ENCODE results near the gene PELI1.

PELI1 gene

GRCh38 chr2:64063924-64064331, 80.3 kb downstream of the PELI1 start:
- H3K4me1 ChIP-seq = peaks cover 0 to 12% (median 0%) of the 10 kb centered on the region in 4 donors
- no peaks in the 10 kb centered on the region for H3K36me3 ChIP-seq
- intact Hi-C loops (cut with DNase I; ENCODE audit: low total_unique reads) = no loop called here
- H3K9me3 ChIP-seq = no peaks in the 10 kb centered on the region
- TF ChIP-seq, protein P1, sequence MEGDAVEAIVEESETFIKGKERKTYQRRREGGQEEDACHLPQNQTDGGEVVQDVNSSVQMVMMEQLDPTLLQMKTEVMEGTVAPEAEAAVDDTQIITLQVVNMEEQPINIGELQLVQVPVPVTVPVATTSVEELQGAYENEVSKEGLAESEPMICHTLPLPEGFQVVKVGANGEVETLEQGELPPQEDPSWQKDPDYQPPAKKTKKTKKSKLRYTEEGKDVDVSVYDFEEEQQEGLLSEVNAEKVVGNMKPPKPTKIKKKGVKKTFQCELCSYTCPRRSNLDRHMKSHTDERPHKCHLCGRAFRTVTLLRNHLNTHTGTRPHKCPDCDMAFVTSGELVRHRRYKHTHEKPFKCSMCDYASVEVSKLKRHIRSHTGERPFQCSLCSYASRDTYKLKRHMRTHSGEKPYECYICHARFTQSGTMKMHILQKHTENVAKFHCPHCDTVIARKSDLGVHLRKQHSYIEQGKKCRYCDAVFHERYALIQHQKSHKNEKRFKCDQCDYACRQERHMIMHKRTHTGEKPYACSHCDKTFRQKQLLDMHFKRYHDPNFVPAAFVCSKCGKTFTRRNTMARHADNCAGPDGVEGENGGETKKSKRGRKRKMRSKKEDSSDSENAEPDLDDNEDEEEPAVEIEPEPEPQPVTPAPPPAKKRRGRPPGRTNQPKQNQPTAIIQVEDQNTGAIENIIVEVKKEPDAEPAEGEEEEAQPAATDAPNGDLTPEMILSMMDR (IDR thresholded peaks at IDR 0.05) = no peak
- H3K4me3 ChIP-seq = no peak overlapping the region
- DNase-seq = no peak
- no peak overlapping the region for H3K27ac ChIP-seq
- no peaks in the 10 kb centered on the region for H3K27me3 ChIP-seq

DNA sequence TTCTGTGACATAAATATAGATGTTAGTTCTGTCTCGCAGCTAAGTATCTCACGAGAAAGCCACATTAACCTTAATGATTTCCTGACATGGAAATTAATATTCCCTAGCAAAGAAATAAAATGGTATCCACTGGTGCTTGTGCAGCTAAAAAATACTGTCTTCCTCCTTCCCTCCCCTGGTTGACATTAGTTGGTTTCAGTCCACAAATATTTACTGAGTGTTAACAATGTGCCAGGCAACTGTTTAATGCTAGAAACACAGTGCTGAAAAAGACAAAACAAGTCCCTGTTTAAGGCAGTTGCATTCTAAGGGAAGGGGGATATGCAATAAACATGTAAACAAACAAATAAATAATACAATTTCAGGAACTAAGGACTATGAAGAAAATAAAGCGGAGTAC, 80.8 kb downstream of the PELI1 start:
- Histone ChIP-seq H3K4me1 (peaks cover 0 to 12% (median 0%) of the 10 kb centered on the region in 4 donors), H3K27me3 (no peaks in the 10 kb centered on the region), H3K27ac (no peak overlapping the region), H3K36me3 (no peaks in the 10 kb centered on the region), H3K4me3 (no peak overlapping the region), H3K9me3 (no peaks in the 10 kb centered on the region)
- DNase-seq = no peak
- intact Hi-C loops (cut with DNase I; ENCODE audit: low total_unique reads) = no loop called here
- TF ChIP-seq, protein P1 (IDR thresholded peaks at IDR 0.05) = no peak

DNA sequence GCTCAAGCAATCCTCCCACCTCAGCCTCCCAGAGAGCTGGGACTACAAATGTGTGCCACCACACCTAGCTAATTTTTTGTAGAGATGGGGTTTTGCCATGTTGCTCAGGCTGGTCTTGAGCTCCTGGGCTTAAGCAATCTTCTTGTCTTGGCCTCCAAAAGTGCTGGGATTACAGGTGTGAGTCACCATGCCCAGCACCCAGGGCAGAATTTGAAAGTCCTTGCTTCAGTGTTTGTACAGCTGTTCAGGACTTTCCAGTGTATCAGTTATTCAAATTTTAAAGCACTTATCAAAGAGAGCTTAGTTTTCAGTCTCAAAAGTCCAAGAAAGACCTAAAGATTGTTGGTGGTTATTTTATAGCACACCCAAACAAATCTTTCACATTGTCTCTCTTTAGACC, 81.4 kb downstream of the PELI1 start:
- Histone ChIP-seq H3K27me3 (no peaks in the 10 kb centered on the region), H3K4me1 (peaks cover 0 to 12% (median 0%) of the 10 kb centered on the region in 4 donors), H3K9me3 (no peaks in the 10 kb centered on the region), H3K4me3 (no peak overlapping the region), H3K36me3 (no peaks in the 10 kb centered on the region), H3K27ac (no peak overlapping the region)
- TF ChIP-seq, protein P1 (IDR thresholded peaks at IDR 0.05) = no peak
- intact Hi-C loops (cut with DNase I; ENCODE audit: low total_unique reads) = no loop called here
- no peak for DNase-seq

DNA sequence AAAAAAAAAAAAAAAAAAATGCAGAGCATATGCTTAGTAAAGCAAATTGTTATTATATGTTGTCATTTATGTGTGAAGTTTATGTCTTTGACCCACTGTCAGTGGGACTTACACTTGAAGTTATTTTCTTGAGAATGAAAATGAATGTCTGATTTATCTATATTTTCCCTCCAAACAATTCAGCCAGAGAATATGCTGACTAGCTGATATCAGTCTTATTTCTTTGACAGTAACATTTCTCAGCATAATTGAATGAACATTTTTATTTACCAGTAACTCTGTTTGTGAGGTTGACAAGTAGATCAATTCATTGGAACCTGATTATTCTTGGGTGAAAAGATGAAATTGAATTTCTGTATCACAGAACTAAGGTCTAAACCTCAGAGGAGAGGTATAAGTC, 85.0 kb downstream of the PELI1 start:
- Histone ChIP-seq H3K9me3 (no peaks in the 10 kb centered on the region), H3K4me1 (peaks cover 0 to 5% (median 0%) of the 10 kb centered on the region in 4 donors), H3K27me3 (no peaks in the 10 kb centered on the region), H3K36me3 (no peaks in the 10 kb centered on the region), H3K27ac (no peak overlapping the region), H3K4me3 (no peak overlapping the region)
- intact Hi-C loops (cut with DNase I; ENCODE audit: low total_unique reads) = loop anchor here (10.0 kb wide), 1 partner anchor 826 kb away; no protein-coding TSS in a partner anchor
- TF ChIP-seq, protein P1 (IDR thresholded peaks at IDR 0.05) = no peak
- DNase-seq = no peak

- Histone ChIP-seq H3K4me1 (no peaks in the 10 kb centered on the region), H3K4me3 (no peak overlapping the region), H3K27ac (no peak overlapping the region), H3K27me3 (no peaks in the 10 kb centered on the region), H3K9me3 (no peaks in the 10 kb centered on the region), H3K36me3 (no peaks in the 10 kb centered on the region)
- DNase-seq = no peak
- TF ChIP-seq, protein P1 (IDR thresholded peaks at IDR 0.05) = no peak
- intact Hi-C loops (cut with DNase I; ENCODE audit: low total_unique reads) = loop anchor here (10.0 kb wide), 1 partner anchor 829 kb away; no protein-coding TSS in a partner anchor
Measured at GRCh38 chr2:64056021-64056420, 88.2 kb downstream of the PELI1 start.

Measured in tibial artery (tissue), 4 donors.